Measurements from ENCODE around the gene CLDN15. TPM values are rescaled to one million over a fixed set of nuclear protein-coding genes. Genes with fewer than 3 reads are reported as not detected.
A peak's percentile ranks its signal among the peaks of the same experiment; 100 is the strongest.

The CLDN15 gene
- total and polyA plus RNA-seq, 2 donors (not counting 1 experiment from before 2014, with no cell fraction given) = 31.1 to 42.1 TPM

DNA sequence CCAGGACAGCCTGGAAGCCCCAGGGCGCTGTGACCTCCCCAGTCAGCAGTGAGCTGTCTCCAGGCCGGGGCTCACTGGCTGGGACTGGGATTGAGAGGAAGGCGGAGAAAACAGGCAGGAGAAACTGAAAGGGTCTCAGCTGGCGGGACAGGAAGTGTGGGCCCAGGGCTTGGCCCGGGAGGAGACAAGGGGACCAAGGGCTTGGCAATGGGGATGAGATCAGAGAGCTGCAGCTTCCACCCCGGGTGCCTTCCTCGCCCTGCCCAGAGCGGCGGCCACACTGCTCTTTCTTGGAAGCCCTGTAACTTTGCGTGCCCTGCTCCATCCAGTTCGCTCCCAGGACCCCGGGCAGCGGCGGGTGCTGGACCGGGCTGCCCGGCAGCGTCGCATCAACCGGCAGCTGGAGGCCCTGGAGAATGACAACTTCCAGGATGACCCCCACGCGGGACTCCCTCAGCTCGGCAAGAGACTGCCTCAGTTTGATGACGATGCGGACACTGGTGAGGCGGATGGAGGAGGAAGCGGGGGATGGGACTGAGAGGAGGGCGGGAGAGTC is 15.2 kb downstream of the CLDN15 start:
- Mint-ChIP-seq H3K4me1 (peaks cover 17% of the 10 kb centered on the region), H3K27me3 (no peaks in the 10 kb centered on the region), H3K27ac (no peak overlapping the region), H3K4me3 (no peak overlapping the region), H3K9me3 (ENCODE audit: insufficient read depth) (no peaks in the 10 kb centered on the region)
- ChIA-PET CTCF (interaction anchor here (1.3 kb wide), 1 partner anchor 22 kb away, joined by 4 read pairs; no protein-coding TSS in a partner anchor), POLR2A (no interaction called here)
- Histone ChIP-seq H3K4me2 (replicated peaks; ENCODE audit: low read depth, low read length, poor library complexity, severe bottlenecking) (no peak overlapping the region), H3K27ac (ENCODE audit: low read length in 2 of 2) (no peak overlapping the region), H3K9me3 (ENCODE audit: control extremely low read depth in 1 of 3, control insufficient read depth in 2 of 3, insufficient read depth in 1 of 3, low read length in 2 of 3) (no peaks in the 10 kb centered on the region), H4K20me1 (ENCODE audit: control insufficient read depth, insufficient read depth, low read length, poor library complexity, severe bottlenecking) (peaks cover 35% of the 10 kb centered on the region), H3K27me3 (replicated peaks in 1 of 4; ENCODE audit: control extremely low read depth in 1 of 4, control insufficient read depth in 3 of 4, insufficient read depth in 4 of 4, low read length in 3 of 4) (no peaks in the 10 kb centered on the region), H2AFZ (ENCODE audit: insufficient read depth, low read depth, low read length, poor library complexity, severe bottlenecking) (no peak overlapping the region), H3K36me3 (replicated peaks in 1 of 2; ENCODE audit: control extremely low read depth in 1 of 2, control insufficient read depth in 1 of 2, extremely low read depth in 1 of 2, insufficient read depth in 2 of 2, low read length in 1 of 2) (peaks cover 3 to 32% of the 10 kb centered on the region in 2 experiments), H3K79me2 (ENCODE audit: control insufficient read depth, insufficient read depth, low read length) (peaks cover 46% of the 10 kb centered on the region), H3K9ac (ENCODE audit: low read length) (no peak overlapping the region), H3K4me1 (ENCODE audit: control insufficient read depth in 2 of 2, insufficient read depth in 2 of 2, low read length in 2 of 2) (peaks cover 10 to 11% of the 10 kb centered on the region in 2 donors), H3K4me3 (ENCODE audit: control extremely low read depth in 1 of 5, extremely low read depth in 1 of 5, insufficient read depth in 1 of 5, low read depth in 2 of 5, low read length in 4 of 5) (no peak overlapping the region)
- intact Hi-C loops (cut with micrococcal nuclease) = no loop called here
- TF ChIP-seq EZH2 (IDR thresholded peaks at IDR 0.05; ENCODE audit: borderline replicate concordance, insufficient read depth, low read depth, low read length, poor library complexity, severe bottlenecking) = no peak
- TF ChIP-seq, protein P1, sequence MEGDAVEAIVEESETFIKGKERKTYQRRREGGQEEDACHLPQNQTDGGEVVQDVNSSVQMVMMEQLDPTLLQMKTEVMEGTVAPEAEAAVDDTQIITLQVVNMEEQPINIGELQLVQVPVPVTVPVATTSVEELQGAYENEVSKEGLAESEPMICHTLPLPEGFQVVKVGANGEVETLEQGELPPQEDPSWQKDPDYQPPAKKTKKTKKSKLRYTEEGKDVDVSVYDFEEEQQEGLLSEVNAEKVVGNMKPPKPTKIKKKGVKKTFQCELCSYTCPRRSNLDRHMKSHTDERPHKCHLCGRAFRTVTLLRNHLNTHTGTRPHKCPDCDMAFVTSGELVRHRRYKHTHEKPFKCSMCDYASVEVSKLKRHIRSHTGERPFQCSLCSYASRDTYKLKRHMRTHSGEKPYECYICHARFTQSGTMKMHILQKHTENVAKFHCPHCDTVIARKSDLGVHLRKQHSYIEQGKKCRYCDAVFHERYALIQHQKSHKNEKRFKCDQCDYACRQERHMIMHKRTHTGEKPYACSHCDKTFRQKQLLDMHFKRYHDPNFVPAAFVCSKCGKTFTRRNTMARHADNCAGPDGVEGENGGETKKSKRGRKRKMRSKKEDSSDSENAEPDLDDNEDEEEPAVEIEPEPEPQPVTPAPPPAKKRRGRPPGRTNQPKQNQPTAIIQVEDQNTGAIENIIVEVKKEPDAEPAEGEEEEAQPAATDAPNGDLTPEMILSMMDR (IDR thresholded peaks at IDR 0.05) = no peak
- DNase-seq (no peak), ATAC-seq (ENCODE audit: low read depth) (no peak)
- WGBS (ENCODE audit: insufficient coverage) = 97% methylated on average over 27 of the region's 27 CpGs

DNA sequence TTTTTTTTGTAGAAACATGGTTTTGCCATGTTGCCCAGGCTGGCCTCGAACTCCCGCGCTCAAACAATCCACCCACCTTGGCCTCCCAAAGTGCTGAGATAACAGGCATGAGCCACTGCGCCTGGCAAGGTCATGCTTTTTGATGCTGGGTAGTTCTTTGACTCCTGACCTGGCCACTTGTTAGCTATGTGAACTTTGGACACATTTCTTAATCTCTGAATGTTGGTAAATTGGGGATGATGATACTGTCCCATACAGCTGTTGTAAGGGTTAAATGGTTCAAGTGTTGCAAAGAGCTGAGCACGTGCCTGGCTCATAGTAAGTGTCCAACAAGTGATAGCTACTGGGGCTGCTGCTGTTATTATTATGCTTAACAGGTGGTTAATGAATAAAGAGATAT is 17.3 kb downstream of the CLDN15 start:
- Histone ChIP-seq H2AFZ (ENCODE audit: insufficient read depth, low read depth, low read length, poor library complexity, severe bottlenecking) (no peak overlapping the region), H3K36me3 (replicated peaks in 1 of 2; ENCODE audit: control extremely low read depth in 1 of 2, control insufficient read depth in 1 of 2, extremely low read depth in 1 of 2, insufficient read depth in 2 of 2, low read length in 1 of 2) (peaks cover 3 to 28% of the 10 kb centered on the region in 2 experiments), H3K27me3 (replicated peaks in 1 of 4; ENCODE audit: control extremely low read depth in 1 of 4, control insufficient read depth in 3 of 4, insufficient read depth in 4 of 4, low read length in 3 of 4) (no peaks in the 10 kb centered on the region), H3K9ac (ENCODE audit: low read length) (no peak overlapping the region), H3K4me1 (ENCODE audit: control insufficient read depth in 2 of 2, insufficient read depth in 2 of 2, low read length in 2 of 2) (peaks cover 18 to 21% of the 10 kb centered on the region in 2 donors), H3K4me2 (replicated peaks; ENCODE audit: low read depth, low read length, poor library complexity, severe bottlenecking) (no peak overlapping the region), H3K27ac (ENCODE audit: low read length in 2 of 2) (no peak overlapping the region), H3K4me3 (ENCODE audit: control extremely low read depth in 1 of 5, extremely low read depth in 1 of 5, insufficient read depth in 1 of 5, low read depth in 2 of 5, low read length in 4 of 5) (no peak overlapping the region), H4K20me1 (ENCODE audit: control insufficient read depth, insufficient read depth, low read length, poor library complexity, severe bottlenecking) (peaks cover 35% of the 10 kb centered on the region), H3K9me3 (ENCODE audit: control extremely low read depth in 1 of 3, control insufficient read depth in 2 of 3, insufficient read depth in 1 of 3, low read length in 2 of 3) (no peaks in the 10 kb centered on the region), H3K79me2 (ENCODE audit: control insufficient read depth, insufficient read depth, low read length) (peaks cover 46% of the 10 kb centered on the region)
- ATAC-seq (ENCODE audit: low read depth) (no peak), DNase-seq (no peak)
- Mint-ChIP-seq H3K4me3 (peak overlapping the region; percentile 57), H3K4me1 (peaks cover 27% of the 10 kb centered on the region), H3K27ac (no peak overlapping the region), H3K27me3 (no peaks in the 10 kb centered on the region), H3K9me3 (ENCODE audit: insufficient read depth) (no peaks in the 10 kb centered on the region)
- TF ChIP-seq EZH2 (IDR thresholded peaks at IDR 0.05; ENCODE audit: borderline replicate concordance, insufficient read depth, low read depth, low read length, poor library complexity, severe bottlenecking) = no peak
- TF ChIP-seq, protein P1 (IDR thresholded peaks at IDR 0.05) = no peak
- 89% methylated on average over 1 of the region's 5 CpGs for WGBS (ENCODE audit: insufficient coverage)
- CTCF ChIA-PET = interaction anchor here (0.5 to 1.0 kb wide), 3 partner anchors 28 to 78 kb away, joined by 3 to 5 read pairs (median 3); no protein-coding TSS in a partner anchor
- POLR2A ChIA-PET = interaction anchor here (0.6 kb wide), 1 partner anchor 428 kb away, joined by 3 read pairs; no protein-coding TSS in a partner anchor
- intact Hi-C loops (cut with micrococcal nuclease) = no loop called here

Measured in B cell (primary cell).